Peyer's patch (tissue), 4 donors: ENCODE results near the gene PGM5.
"Not testable (repeated sequence)": the region's sequence is repeated elsewhere in the genome, so short reads cannot be mapped to it uniquely, and the experiment has no call there.

ENCODE experiments used
- POLR2A ChIP-seq, 2 donors: fragments of 450-650 bp; IDR thresholded peaks; one replicate each; pipeline ENCODE4 v1.5.1; 2017; ENCODE audit warnings: antibody characterized with exemption in 2 of 2, mild to moderate bottlenecking in 2 of 2, moderate library complexity in 2 of 2
- TF ChIP-seq, protein P1 (sequence below), 6 experiments: fragments of 450-650 bp in 4 of 6; fragments of 200-600 bp in 2 of 6; sonication (generic) in 1 of 6; IDR thresholded peaks; one replicate each; pipeline ENCODE4 v1.5.1; 2017 to 2019; ENCODE audit warnings: antibody characterized with exemption in 6 of 6, mild to moderate bottlenecking in 3 of 6, moderate library complexity in 1 of 6

DNA sequence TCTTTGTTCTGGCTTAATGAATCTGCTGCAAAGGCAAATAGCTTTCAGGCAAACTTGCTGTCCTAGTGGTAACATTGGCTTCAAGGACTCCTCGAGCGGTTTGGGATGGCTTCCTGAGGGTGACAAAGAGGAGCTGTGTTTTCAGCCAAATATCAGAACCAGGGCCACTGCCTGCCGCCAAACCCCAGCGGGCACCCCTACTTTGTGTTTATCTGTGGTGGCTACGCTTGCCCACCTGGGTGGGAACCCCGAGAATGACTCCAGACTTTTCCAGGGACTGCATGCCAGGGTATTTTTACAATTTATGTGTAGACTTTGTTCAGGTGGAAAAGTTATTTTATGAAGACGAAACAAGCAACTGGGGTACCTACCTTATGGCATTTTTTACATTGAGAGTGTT is 18.4 kb upstream of the PGM5 start:
- TF ChIP-seq, protein P1, sequence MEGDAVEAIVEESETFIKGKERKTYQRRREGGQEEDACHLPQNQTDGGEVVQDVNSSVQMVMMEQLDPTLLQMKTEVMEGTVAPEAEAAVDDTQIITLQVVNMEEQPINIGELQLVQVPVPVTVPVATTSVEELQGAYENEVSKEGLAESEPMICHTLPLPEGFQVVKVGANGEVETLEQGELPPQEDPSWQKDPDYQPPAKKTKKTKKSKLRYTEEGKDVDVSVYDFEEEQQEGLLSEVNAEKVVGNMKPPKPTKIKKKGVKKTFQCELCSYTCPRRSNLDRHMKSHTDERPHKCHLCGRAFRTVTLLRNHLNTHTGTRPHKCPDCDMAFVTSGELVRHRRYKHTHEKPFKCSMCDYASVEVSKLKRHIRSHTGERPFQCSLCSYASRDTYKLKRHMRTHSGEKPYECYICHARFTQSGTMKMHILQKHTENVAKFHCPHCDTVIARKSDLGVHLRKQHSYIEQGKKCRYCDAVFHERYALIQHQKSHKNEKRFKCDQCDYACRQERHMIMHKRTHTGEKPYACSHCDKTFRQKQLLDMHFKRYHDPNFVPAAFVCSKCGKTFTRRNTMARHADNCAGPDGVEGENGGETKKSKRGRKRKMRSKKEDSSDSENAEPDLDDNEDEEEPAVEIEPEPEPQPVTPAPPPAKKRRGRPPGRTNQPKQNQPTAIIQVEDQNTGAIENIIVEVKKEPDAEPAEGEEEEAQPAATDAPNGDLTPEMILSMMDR (IDR thresholded peaks at IDR 0.05), result not testable (repeated sequence)
- not testable (repeated sequence) for TF ChIP-seq POLR2A (IDR thresholded peaks at IDR 0.05)
